HCT116 (cell line): ENCODE data around the gene CFAP53. TPM values are rescaled to one million over a fixed set of nuclear protein-coding genes. Genes with fewer than 3 reads are reported as not detected.

Source experiments
- ATAC-seq: fragments of 200-7000 bp; cut with Tn5 transposase; 2 replicates; pipeline ENCODE4 v1.9.1; 2020; ENCODE audit warnings: mild to moderate bottlenecking, moderate library complexity
- BruUV-seq: library from RNA; stranded (reverse); fragments of 400-500 nt; replicated peaks from 2 replicates; lab custom pipeline; 2021; lab: Mats Ljungman, UMichigan
- CTCF ChIA-PET: fragments of 300-600 bp; sonication (Branson Sonifier 250); formaldehyde crosslinking; loops from one replicate; lab custom pipeline; 2021; ENCODE audit warnings: antibody characterized with exemption; lab: Charles Lee
- POLR2A ChIA-PET: fragments of 300-600, 350-600 bp; sonication (Branson Sonifier 250); formaldehyde crosslinking; loops from one replicate; lab custom pipeline; 2021; ENCODE audit warnings: antibody characterized with exemption; lab: Charles Lee
- RAD21 ChIA-PET, 2 experiments: fragments of 300-600 bp; sonication (Branson Sonifier 250); formaldehyde crosslinking; loops; one replicate each; lab custom pipeline; 2023; ENCODE audit warnings: low total read pairs in 2 of 2; ENCODE audit not compliant: uncharacterized antibody in 2 of 2, unreplicated experiment in 2 of 2, low non-redundant PET in 1 of 2; lab: Charles Lee
- DNase-seq: peaks from one replicate; pipeline ENCODE4 v3.0.0-alpha.2; 2010; ENCODE audit warnings: low read depth, low spot score
- H2AFZ ChIP-seq: fragments of 200-600 bp; shearing (Covaris generic), sonication (generic); 2 replicates; pipeline ENCODE4 v1.6.1; 2017; ENCODE audit warnings: low read depth, mixed run types, mixed read lengths, antibody characterized with exemption, low read length; ENCODE audit not compliant: poor library complexity, severe bottlenecking
- H3K27ac ChIP-seq: 2 replicates; pipeline ENCODE4 v1.5.1; 2012; ENCODE audit warnings: low read depth, low read length
- H3K27me3 ChIP-seq: fragments of 200-600 bp; sonication (generic); 2 replicates; pipeline ENCODE4 v1.6.1; 2016; ENCODE audit warnings: mixed run types, low read length, mixed read lengths; ENCODE audit not compliant: insufficient read depth
- H3K36me3 ChIP-seq, 2 experiments: fragments of 200-500 bp in 1 of 2; fragments of 200-600 bp in 1 of 2; sonication (Bioruptor generic) in 1 of 2; sonication (generic) in 1 of 2; 2 replicates each; pipeline versions ENCODE4 v1.5.1 to v1.6.1; 2014 to 2016; ENCODE audit warnings: low read length in 2 of 2, inconsistent platforms in 1 of 2, mixed read lengths in 1 of 2, mixed run types in 1 of 2; ENCODE audit not compliant: insufficient read depth in 2 of 2, control insufficient read depth in 1 of 2
- H3K4me1 ChIP-seq, 2 experiments: fragments of 200-600 bp in 1 of 2; sonication (generic) in 1 of 2; 2 replicates each; pipeline versions ENCODE4 v1.5.1 to v1.6.1; 2012 to 2017; ENCODE audit warnings: low read length in 2 of 2, inconsistent platforms in 1 of 2, mild to moderate bottlenecking in 1 of 2, mixed read lengths in 1 of 2, mixed run types in 1 of 2, moderate library complexity in 1 of 2; ENCODE audit not compliant: insufficient read depth in 2 of 2, control insufficient read depth in 1 of 2
- H3K4me2 ChIP-seq: fragments of 200-600 bp; sonication (generic); 2 replicates; pipeline ENCODE4 v1.6.1; 2017; ENCODE audit warnings: mixed run types, low read length, mixed read lengths
- H3K4me3 ChIP-seq, 2 experiments: fragments of 200-600 bp in 1 of 2; sonication (generic) in 1 of 2; replicated peaks in 1 of 2; 2 replicates each; pipeline ENCODE4 v1.5.1; 2011 to 2016; ENCODE audit warnings: low read length in 2 of 2, control low read depth in 1 of 2, low read depth in 1 of 2, mild to moderate bottlenecking in 1 of 2, mixed read lengths in 1 of 2, mixed run types in 1 of 2
- H3K79me2 ChIP-seq: fragments of 200-600 bp; sonication (generic); 2 replicates; pipeline ENCODE4 v1.6.1; 2017; ENCODE audit warnings: mild to moderate bottlenecking, mixed run types, low read length, moderate library complexity, mixed read lengths; ENCODE audit not compliant: insufficient read depth
- H3K9ac ChIP-seq: fragments of 200-600 bp; sonication (generic); 2 replicates; pipeline ENCODE4 v1.6.1; 2016; ENCODE audit warnings: low read length, mixed read lengths
- H3K9me2 ChIP-seq: fragments of 200-600 bp; sonication (generic), shearing (Covaris generic); 2 replicates; pipeline ENCODE4 v1.6.1; 2017; ENCODE audit warnings: mixed run types, mild to moderate bottlenecking, moderate library complexity; ENCODE audit not compliant: insufficient read depth
- H3K9me3 ChIP-seq, 2 experiments: fragments of 200-500 bp in 1 of 2; fragments of 200-600 bp in 1 of 2; sonication (Bioruptor generic) in 1 of 2; sonication (generic) in 1 of 2; 2 replicates each; pipeline ENCODE4 v1.6.1; 2014 to 2017; ENCODE audit warnings: low read length in 2 of 2, mixed read lengths in 2 of 2, inconsistent platforms in 1 of 2, low read depth in 1 of 2, mild to moderate bottlenecking in 1 of 2, mixed run types in 1 of 2, moderate library complexity in 1 of 2; ENCODE audit not compliant: control insufficient read depth in 1 of 2, insufficient read depth in 1 of 2
- H4K20me1 ChIP-seq: fragments of 200-600 bp; sonication (generic), shearing (Covaris generic); 2 replicates; pipeline ENCODE4 v1.6.1; 2017; ENCODE audit warnings: mixed run types, mild to moderate bottlenecking, moderate library complexity; ENCODE audit not compliant: insufficient read depth
- EZH2 ChIP-seq: fragments of 200-600 bp; sonication (generic); IDR thresholded peaks from 2 replicates; pipeline ENCODE4 v1.6.1; 2017; ENCODE audit warnings: antibody characterized with exemption, mixed run types
- MAX ChIP-seq: IDR thresholded peaks from 2 replicates; pipeline ENCODE4 v1.6.1; 2012
- RAD21 ChIP-seq: IDR thresholded peaks from 2 replicates; pipeline ENCODE4 v1.6.1; 2012; ENCODE audit warnings: low read depth, mild to moderate bottlenecking
- ZFX ChIP-seq: fragments of 450-650 bp; IDR thresholded peaks from 2 replicates; pipeline ENCODE4 v1.6.1; 2017
- intact Hi-C: fragments of 100-400 bp; cut with micrococcal nuclease; formaldehyde crosslinking; loops from 2 replicates; pipeline ENCODE4 v1.10.0; 2022
- total RNA-seq: library from RNA; stranded (reverse); gene quantifications from one replicate; pipeline ENCODE4 v1.2.1, GENCODE V29; 2021; ENCODE audit not compliant: unreplicated experiment
- TF ChIP-seq, protein P1 (sequence below): IDR thresholded peaks from 2 replicates; pipeline ENCODE4 v1.6.1; 2012

CFAP53 gene
- total RNA-seq, 1 experiment from 2014 or later, result 1.1 TPM

- no peaks in the 10 kb centered on the region for H3K79me2 ChIP-seq
- peaks cover 11 to 22% of the 10 kb centered on the region in 2 experiments; a peak in 3 of 4 replicates for H3K4me1 ChIP-seq
- H2AFZ ChIP-seq, result no peak overlapping the region
- ChIA-PET POLR2A (no interaction called here), CTCF (no interaction called here), RAD21 (no interaction called here)
- no peaks in the 10 kb centered on the region for H3K9me2 ChIP-seq
- no peak overlapping the region for H3K27ac ChIP-seq
- ATAC-seq (no peak), DNase-seq (no peak)
- no peak overlapping the region for H3K4me2 ChIP-seq
- TF ChIP-seq EZH2 (no peak), RAD21 (no peak)
- no peak overlapping the region for H3K9ac ChIP-seq
- no peaks in the 10 kb centered on the region for H3K36me3 ChIP-seq
- H4K20me1 ChIP-seq, result no peaks in the 10 kb centered on the region
- H3K4me3 ChIP-seq, result no peak overlapping the region
- BruUV-seq, result no TSS peak
- no peaks in the 10 kb centered on the region for H3K27me3 ChIP-seq
- H3K9me3 ChIP-seq, result no peaks in the 10 kb centered on the region
- intact Hi-C loops, result no loop called here
These were observed 78.6 kb downstream of the CFAP53 start for GRCh38 chr18:50187659-50188058.

DNA sequence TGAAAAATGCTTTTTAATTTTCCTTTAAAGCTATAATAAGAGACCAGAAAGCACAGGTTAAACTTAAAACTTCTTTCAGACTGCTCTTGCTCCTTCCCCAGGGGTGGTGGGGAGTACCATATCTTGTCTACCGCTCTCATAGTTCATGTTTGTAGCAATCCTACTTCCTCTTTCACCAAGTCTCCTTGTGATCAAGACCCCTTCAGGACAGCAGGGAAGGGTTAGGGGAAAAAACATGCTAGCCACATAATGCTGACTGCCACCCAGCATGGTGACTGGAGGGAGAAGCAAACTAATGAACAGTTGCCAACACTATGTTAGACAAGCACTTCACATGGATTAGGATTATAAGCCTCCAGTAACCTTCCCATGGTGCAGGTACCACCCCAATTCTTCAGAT lies 79.9 kb downstream of the CFAP53 start:
- BruUV-seq, result no TSS peak
- Histone ChIP-seq H3K9me2 (no peaks in the 10 kb centered on the region), H3K9ac (no peak overlapping the region), H4K20me1 (no peaks in the 10 kb centered on the region), H3K27me3 (no peaks in the 10 kb centered on the region), H2AFZ (no peak overlapping the region), H3K79me2 (no peaks in the 10 kb centered on the region), H3K4me3 (no peak overlapping the region), H3K4me1 (peaks cover 11 to 22% of the 10 kb centered on the region in 2 experiments; a peak in 3 of 4 replicates), H3K27ac (no peak overlapping the region), H3K4me2 (no peak overlapping the region), H3K9me3 (no peaks in the 10 kb centered on the region), H3K36me3 (no peaks in the 10 kb centered on the region)
- ATAC-seq (no peak), DNase-seq (no peak)
- TF ChIP-seq, protein P1, sequence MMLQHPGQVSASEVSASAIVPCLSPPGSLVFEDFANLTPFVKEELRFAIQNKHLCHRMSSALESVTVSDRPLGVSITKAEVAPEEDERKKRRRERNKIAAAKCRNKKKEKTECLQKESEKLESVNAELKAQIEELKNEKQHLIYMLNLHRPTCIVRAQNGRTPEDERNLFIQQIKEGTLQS, result no peak
- TF ChIP-seq ZFX, result no peak
- TF ChIP-seq MAX, result no peak
- ChIA-PET CTCF (no interaction called here), RAD21 (no interaction called here), POLR2A (no interaction called here)
- intact Hi-C loops, result no loop called here
